ENCODE measurements around the gene ZNF446.
"Not testable (repeated sequence)": the region's sequence is repeated elsewhere in the genome, so short reads cannot be mapped to it uniquely, and the experiment has no call there.

Gene ZNF446

GRCh38 chr19:58499021-58499927, 23.1 kb downstream of the ZNF446 start:
- peak; percentile 98 for DNase-seq (ENCODE audit: low read depth, low spot score)

- no peak for DNase-seq (ENCODE audit: low read depth, low spot score)
Observed at GRCh38 chr19:58500242-58500641, 24.1 kb downstream of the ZNF446 start.

GRCh38 chr19:58507602-58508223, 31.6 kb downstream of the ZNF446 start:
- DNase-seq (ENCODE audit: low read depth, low spot score): not testable (repeated sequence)

GRCh38 chr19:58509731-58510083, 33.6 kb downstream of the ZNF446 start:
- DNase-seq (ENCODE audit: low read depth, low spot score): no peak

- DNase-seq (ENCODE audit: low read depth, low spot score): no peak
Observed at GRCh38 chr19:58510084-58510862, 34.1 kb downstream of the ZNF446 start.

GRCh38 chr19:58511353-58512208, 35.4 kb downstream of the ZNF446 start, which contains the start of gene SLC27A5:
TSS of gene SLC27A5 (minus strand) at chr19:58511992. CDS start at chr19:58511955, 37 bp downstream.
- no peak for DNase-seq (ENCODE audit: low read depth, low spot score)

- DNase-seq (ENCODE audit: low read depth, low spot score): no peak
Observed at GRCh38 chr19:58513213-58513693, 37.1 kb downstream of the ZNF446 start.

GRCh38 chr19:58513694-58514563, 37.8 kb downstream of the ZNF446 start:
- DNase-seq (ENCODE audit: low read depth, low spot score): peak; percentile 90

GRCh38 chr19:58514564-58515022, 38.4 kb downstream of the ZNF446 start:
- DNase-seq (ENCODE audit: low read depth, low spot score): no peak

GRCh38 chr19:58515259-58515658, 39.1 kb downstream of the ZNF446 start:
- DNase-seq (ENCODE audit: low read depth, low spot score): no peak

- DNase-seq (ENCODE audit: low read depth, low spot score): no peak
Observed at GRCh38 chr19:58516246-58516836, 40.2 kb downstream of the ZNF446 start.

GRCh38 chr19:58516964-58517833, 41.0 kb downstream of the ZNF446 start:
- DNase-seq (ENCODE audit: low read depth, low spot score): no peak

GRCh38 chr19:58518256-58519086, 42.3 kb downstream of the ZNF446 start:
- no peak for DNase-seq (ENCODE audit: low read depth, low spot score)

GRCh38 chr19:58519087-58519354, 42.9 kb downstream of the ZNF446 start:
- DNase-seq (ENCODE audit: low read depth, low spot score): no peak

GRCh38 chr19:58519355-58520256, 43.5 kb downstream of the ZNF446 start, which contains the start of gene ZBTB45:
TSS of gene ZBTB45 (minus strand) at chr19:58519810. CDS start at chr19:58517673, 2,137 bp downstream.
- peak; percentile 75 for DNase-seq (ENCODE audit: low read depth, low spot score)

- DNase-seq (ENCODE audit: low read depth, low spot score): no peak
Observed at GRCh38 chr19:58520257-58520599, 44.1 kb downstream of the ZNF446 start.

GRCh38 chr19:58521651-58522050, 45.5 kb downstream of the ZNF446 start:
- DNase-seq (ENCODE audit: low read depth, low spot score): no peak
